Tibial artery (tissue), 4 donors: Measurements from ENCODE around the gene HUNK.
A peak's percentile ranks its signal among the peaks of the same experiment; 100 is the strongest.

Experiments used
- DNase-seq, 2 donors: peaks; one replicate each; pipeline ENCODE4 v3.0.0-alpha.2; 2019
- H3K27ac ChIP-seq, 2 donors: fragments of 200-600 bp; sonication (generic) in 1 of 2; 1 replicate in 1 of 2; 2 replicates in 1 of 2; pipeline ENCODE4 v1.5.1; 2018 to 2019; ENCODE audit warnings: mild to moderate bottlenecking in 1 of 2
- H3K27me3 ChIP-seq, 2 donors: fragments of 200-600 bp; sonication (generic) in 1 of 2; one replicate each; pipeline versions ENCODE4 v1.5.1 to v1.6.0; 2016 to 2019
- H3K36me3 ChIP-seq, 3 donors: fragments of 200-600 bp; sonication (generic) in 2 of 3; one replicate each; pipeline ENCODE4 v1.5.1; 2016 to 2019; ENCODE audit warnings: mild to moderate bottlenecking in 2 of 3
- H3K4me1 ChIP-seq, 4 donors: fragments of 200-600 bp; sonication (generic) in 2 of 4; 1 replicate in 3 of 4; 2 replicates in 1 of 4; pipeline ENCODE4 v1.5.1; 2016 to 2019
- H3K4me3 ChIP-seq, 2 donors: fragments of 200-600 bp; sonication (generic) in 1 of 2; 1 replicate in 1 of 2; 2 replicates in 1 of 2; pipeline ENCODE4 v1.5.1; 2018 to 2019; ENCODE audit warnings: mild to moderate bottlenecking in 2 of 2
- H3K9me3 ChIP-seq, 3 donors: fragments of 200-600 bp; sonication (generic) in 1 of 3; one replicate each; pipeline ENCODE4 v1.5.1; 2016 to 2019
- CTCF ChIP-seq, 2 experiments: fragments of 200-600 bp in 1 of 2; fragments of 450-650 bp in 1 of 2; IDR thresholded peaks; one replicate each; pipeline ENCODE4 v1.5.1; 2017 to 2019; ENCODE audit warnings: antibody characterized with exemption in 2 of 2, mild to moderate bottlenecking in 1 of 2, moderate library complexity in 1 of 2
- intact Hi-C: fragments of 100-400 bp; cut with DNase I; formaldehyde crosslinking; loops from one replicate; pipeline ENCODE4 v1.15.0; 2023; ENCODE audit warnings: low total_unique reads

The HUNK gene

GRCh38 chr21:32009263-32009662 lies 136.4 kb downstream of the HUNK start:
- H3K27me3 ChIP-seq: no peaks in the 10 kb centered on the region
- intact Hi-C loops: no loop called here
- peaks cover 0 to 5% (median 4%) of the 10 kb centered on the region in 3 donors for H3K9me3 ChIP-seq
- DNase-seq: no peak
- H3K4me1 ChIP-seq: no peaks in the 10 kb centered on the region
- H3K4me3 ChIP-seq: no peak overlapping the region
- no peaks in the 10 kb centered on the region for H3K36me3 ChIP-seq
- no peak overlapping the region for H3K27ac ChIP-seq
- TF ChIP-seq CTCF (IDR thresholded peaks at IDR 0.05): no peak

- no peak for DNase-seq
- Histone ChIP-seq H3K4me1 (no peaks in the 10 kb centered on the region), H3K36me3 (no peaks in the 10 kb centered on the region), H3K9me3 (no peaks in the 10 kb centered on the region), H3K4me3 (no peak overlapping the region), H3K27ac (no peak overlapping the region), H3K27me3 (no peaks in the 10 kb centered on the region)
- no peak for TF ChIP-seq CTCF (IDR thresholded peaks at IDR 0.05)
- intact Hi-C loops: no loop called here
Observed at GRCh38 chr21:32015461-32016139, 142.8 kb downstream of the HUNK start.

- Histone ChIP-seq H3K27ac (no peak overlapping the region), H3K9me3 (no peaks in the 10 kb centered on the region), H3K36me3 (no peaks in the 10 kb centered on the region), H3K27me3 (no peaks in the 10 kb centered on the region), H3K4me1 (peaks cover 0 to 15% (median 12%) of the 10 kb centered on the region in 4 donors), H3K4me3 (no peak overlapping the region)
- DNase-seq: no peak
- no peak for TF ChIP-seq CTCF (IDR thresholded peaks at IDR 0.05)
- intact Hi-C loops: no loop called here
Observed at GRCh38 chr21:32018381-32018780, 145.6 kb downstream of the HUNK start.

- Histone ChIP-seq H3K9me3 (no peaks in the 10 kb centered on the region), H3K27me3 (no peaks in the 10 kb centered on the region), H3K36me3 (no peaks in the 10 kb centered on the region), H3K4me1 (peaks cover 0 to 15% (median 12%) of the 10 kb centered on the region in 4 donors), H3K27ac (no peak overlapping the region), H3K4me3 (no peak overlapping the region)
- TF ChIP-seq CTCF (IDR thresholded peaks at IDR 0.05): no peak
- intact Hi-C loops: no loop called here
- no peak for DNase-seq
Observed at GRCh38 chr21:32020564-32020963, 147.7 kb downstream of the HUNK start.

GRCh38 chr21:32021319-32021994 lies 148.6 kb downstream of the HUNK start:
- Histone ChIP-seq H3K9me3 (no peaks in the 10 kb centered on the region), H3K36me3 (no peaks in the 10 kb centered on the region), H3K27me3 (no peaks in the 10 kb centered on the region), H3K4me3 (no peak overlapping the region), H3K27ac (no peak overlapping the region), H3K4me1 (peaks cover 0 to 15% (median 12%) of the 10 kb centered on the region in 4 donors)
- intact Hi-C loops: no loop called here
- no peak for TF ChIP-seq CTCF (IDR thresholded peaks at IDR 0.05)
- peak; percentile 35 to 74 for DNase-seq
